ENCODE results near the gene GPC4.
A peak's percentile ranks its signal among the peaks of the same experiment; 100 is the strongest.
"Not testable (repeated sequence)": the region's sequence is repeated elsewhere in the genome, so short reads cannot be mapped to it uniquely, and the experiment has no call there.

Gene GPC4

GRCh38 chrX:133365871-133366611, 49.2 kb downstream of the GPC4 start:
- DNase-seq: no peak

GRCh38 chrX:133364865-133365264, 50.4 kb downstream of the GPC4 start:
- no peak for DNase-seq

- no peak for DNase-seq
Measured at GRCh38 chrX:133364196-133364595, 51.1 kb downstream of the GPC4 start.

- DNase-seq: no peak
Measured at GRCh38 chrX:133362538-133362937, 52.8 kb downstream of the GPC4 start.

- DNase-seq: no peak
Measured at GRCh38 chrX:133359466-133359865, 55.8 kb downstream of the GPC4 start.

- DNase-seq: no peak
Measured at GRCh38 chrX:133353233-133353632, 62.1 kb downstream of the GPC4 start.

- no peak for DNase-seq
Measured at GRCh38 chrX:133350751-133351150, 64.5 kb downstream of the GPC4 start.

- DNase-seq: no peak
Measured at GRCh38 chrX:133346026-133346425, 69.3 kb downstream of the GPC4 start.

- DNase-seq: no peak
Measured at GRCh38 chrX:133339566-133339965, 75.7 kb downstream of the GPC4 start.

- DNase-seq: no peak
Measured at GRCh38 chrX:133337250-133337649, 78.0 kb downstream of the GPC4 start.

- no peak for DNase-seq
Measured at GRCh38 chrX:133335027-133335426, 80.3 kb downstream of the GPC4 start.

- no peak for DNase-seq
Measured at GRCh38 chrX:133333154-133333750, 82.0 kb downstream of the GPC4 start.

GRCh38 chrX:133332737-133333136, 82.6 kb downstream of the GPC4 start:
- no peak for DNase-seq

- no peak for DNase-seq
Measured at GRCh38 chrX:133330956-133331355, 84.3 kb downstream of the GPC4 start.

- DNase-seq: no peak
Measured at GRCh38 chrX:133325422-133325821, 89.9 kb downstream of the GPC4 start.

- peak in 1 of 5 experiments; percentile 20 for DNase-seq
Measured at GRCh38 chrX:133323431-133323830, 91.9 kb downstream of the GPC4 start.

- not testable (repeated sequence) for DNase-seq
Measured at GRCh38 chrX:133322269-133322668, 93.0 kb downstream of the GPC4 start.

- DNase-seq: no peak
Measured at GRCh38 chrX:133321451-133321850, 93.8 kb downstream of the GPC4 start.

- DNase-seq: no peak
Measured at GRCh38 chrX:133314281-133314680, 101.0 kb downstream of the GPC4 start.

GRCh38 chrX:133308499-133308897, 106.8 kb downstream of the GPC4 start:
- no peak for DNase-seq

GRCh38 chrX:133307637-133308498, 107.4 kb downstream of the GPC4 start:
- no peak for DNase-seq

- DNase-seq: no peak
Measured at GRCh38 chrX:133307094-133307493, 108.2 kb downstream of the GPC4 start.

- DNase-seq: no peak
Measured at GRCh38 chrX:133306316-133306715, 109.0 kb downstream of the GPC4 start.

GRCh38 chrX:133305348-133305747, 109.9 kb downstream of the GPC4 start:
- DNase-seq: no peak

All from T-helper 2 cell (primary cell).